Esophagus muscularis mucosa (tissue), 4 donors: Measurements from ENCODE around the gene APLNR.

Experiments
- CTCF ChIP-seq, 3 experiments: fragments of 200-600 bp in 2 of 3; fragments of 450-650 bp in 1 of 3; sonication (generic) in 2 of 3; IDR thresholded peaks; one replicate each; pipeline ENCODE4 v1.5.1; 2017 to 2019; ENCODE audit warnings: antibody characterized with exemption in 3 of 3, mild to moderate bottlenecking in 2 of 3, moderate library complexity in 1 of 3
- EP300 ChIP-seq: sonication (generic); formaldehyde crosslinking; IDR thresholded peaks from one replicate; pipeline ENCODE4 v1.6.1; 2017; ENCODE audit warnings: antibody characterized with exemption
- POLR2A ChIP-seq: fragments of 450-650 bp; IDR thresholded peaks from one replicate; pipeline ENCODE4 v1.6.1; 2017; ENCODE audit warnings: antibody characterized with exemption, moderate library complexity, mild to moderate bottlenecking, low read depth
- POLR2AphosphoS5 ChIP-seq, 2 donors: sonication (generic); formaldehyde crosslinking; IDR thresholded peaks; one replicate each; pipeline ENCODE4 v1.6.1; 2017; ENCODE audit warnings: antibody characterized with exemption in 2 of 2

DNA sequence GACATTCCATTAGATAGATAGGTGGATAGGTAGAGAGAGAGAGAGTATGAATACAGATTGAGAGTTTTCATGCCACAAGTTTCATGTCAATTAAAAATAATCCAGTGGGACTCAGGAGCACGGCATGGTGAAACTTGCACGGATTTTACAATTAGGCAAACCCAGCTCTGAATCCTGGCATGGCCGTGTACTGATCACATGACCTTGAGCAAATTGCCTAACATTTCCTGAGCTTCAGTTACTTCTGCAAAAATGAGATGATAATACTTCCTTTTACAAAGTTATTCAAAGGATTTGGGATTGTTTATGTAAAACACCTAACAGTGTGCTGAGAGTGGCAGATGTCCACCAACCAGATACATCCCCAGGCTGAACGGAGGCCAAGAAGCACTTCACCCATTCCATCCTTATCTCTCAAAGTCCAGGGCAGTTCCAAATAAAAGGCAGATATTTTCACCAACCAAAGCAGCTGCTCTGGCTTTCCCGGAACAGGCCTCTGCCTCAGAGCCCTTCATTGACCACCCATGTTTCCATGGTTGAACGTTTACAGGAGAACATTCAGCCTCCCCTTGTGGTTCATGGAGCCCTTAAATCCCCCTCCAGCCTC is 17.9 kb downstream of the APLNR start:
- no peak for TF ChIP-seq CTCF (IDR thresholded peaks at IDR 0.05)
- no peak for TF ChIP-seq POLR2A
- TF ChIP-seq EP300, result no peak
- TF ChIP-seq POLR2AphosphoS5 (IDR thresholded peaks at IDR 0.05), result no peak
